Coronary artery (tissue), 2 donors: Measurements from ENCODE around the gene ERC1.

ENCODE experiments used
- DNase-seq: peaks from one replicate; pipeline ENCODE4 v3.0.0-alpha.2; 2017; ENCODE audit warnings: low spot score
- H3K27ac ChIP-seq, 2 donors: fragments of 200-600 bp; sonication (generic); one replicate each; pipeline ENCODE4 v1.5.1; 2016 to 2019
- H3K4me3 ChIP-seq: fragments of 200-600 bp; sonication (generic); 2 replicates; pipeline ENCODE4 v1.5.1; 2016; ENCODE audit warnings: mild to moderate bottlenecking, moderate library complexity
- CTCF ChIP-seq: fragments of 200-600 bp; sonication (generic); IDR thresholded peaks from one replicate; pipeline ENCODE4 v1.5.1; 2019; ENCODE audit warnings: antibody characterized with exemption

Gene ERC1

GRCh38 chr12:1436015-1436414 is 445.0 kb downstream of the ERC1 start:
- no peak for DNase-seq
- H3K27ac ChIP-seq = no peak overlapping the region
- no peak overlapping the region for H3K4me3 ChIP-seq
- no peak for TF ChIP-seq CTCF

GRCh38 chr12:1436981-1437380 is 446.0 kb downstream of the ERC1 start:
- no peak for TF ChIP-seq CTCF
- no peak overlapping the region for H3K27ac ChIP-seq
- DNase-seq = no peak
- no peak overlapping the region for H3K4me3 ChIP-seq

GRCh38 chr12:1439201-1439600 is 448.2 kb downstream of the ERC1 start:
- TF ChIP-seq CTCF = no peak
- DNase-seq = no peak
- Histone ChIP-seq H3K27ac (no peak overlapping the region), H3K4me3 (no peak overlapping the region)

- Histone ChIP-seq H3K27ac (no peak overlapping the region), H3K4me3 (no peak overlapping the region)
- no peak for TF ChIP-seq CTCF
- no peak for DNase-seq
Observed at GRCh38 chr12:1439687-1440086, 448.7 kb downstream of the ERC1 start.

GRCh38 chr12:1443421-1444141 is 452.6 kb downstream of the ERC1 start:
- DNase-seq = no peak
- Histone ChIP-seq H3K27ac (peak overlapping the region; percentile 57 to 78), H3K4me3 (peak overlapping the region; percentile 27)
- TF ChIP-seq CTCF = no peak

- no peak for TF ChIP-seq CTCF
- Histone ChIP-seq H3K4me3 (peak overlapping the region; percentile 27), H3K27ac (peak overlapping the region; percentile 57 to 78)
- no peak for DNase-seq
Observed at GRCh38 chr12:1444142-1444516, 453.1 kb downstream of the ERC1 start.

- no peak for DNase-seq
- TF ChIP-seq CTCF = no peak
- no peak overlapping the region for H3K4me3 ChIP-seq
- no peak overlapping the region for H3K27ac ChIP-seq
Observed at GRCh38 chr12:1445807-1446206, 454.8 kb downstream of the ERC1 start.
